BJ (cell line): ENCODE results near the gene PURA. TPM values are rescaled to one million over a fixed set of nuclear protein-coding genes. Genes with fewer than 3 reads are reported as not detected.
A peak's percentile ranks its signal among the peaks of the same experiment; 100 is the strongest.

Experiments
- CTCF ChIA-PET: fragments of 350-600 bp; formaldehyde crosslinking; extraction: SDS; loops from one replicate; lab custom pipeline; 2021; ENCODE audit warnings: antibody characterized with exemption, inconsistent platforms; lab: Yijun Ruan, JAX
- POLR2A ChIA-PET: fragments of 300-600 bp; sonication (Branson Sonifier 250); formaldehyde crosslinking; extraction: SDS; loops from one replicate; lab custom pipeline; 2021; ENCODE audit warnings: antibody characterized with exemption; lab: Charles Lee
- DNase-seq: peaks from one replicate; pipeline ENCODE4 v3.0.0-alpha.2; 2011; ENCODE audit warnings: low read depth
- H3K27me3 ChIP-seq: 2 replicates; pipeline ENCODE4 v1.6.0; 2011; ENCODE audit warnings: low read length; ENCODE audit not compliant: control insufficient read depth, insufficient read depth
- H3K36me3 ChIP-seq: 2 replicates; pipeline ENCODE4 v1.5.1; 2011; ENCODE audit warnings: low read length; ENCODE audit not compliant: control insufficient read depth, insufficient read depth
- H3K4me3 ChIP-seq: 2 replicates; pipeline ENCODE4 v1.5.1; 2011; ENCODE audit warnings: low read depth, mild to moderate bottlenecking, control low read depth, low read length
- polyA plus RNA-seq: library from polyadenylated mRNA; depleted of rRNA; stranded (reverse); fragments of >200 nt; gene quantifications from 2 replicates; pipeline ENCODE4 v1.2.3, GENCODE V29; 2011
- TF ChIP-seq, protein P1 (sequence below): IDR thresholded peaks from 2 replicates; pipeline ENCODE4 v1.5.1; 2011; ENCODE audit warnings: low read depth, mild to moderate bottlenecking, control low read depth, inconsistent platforms, low read length, moderate library complexity; ENCODE audit not compliant: insufficient read depth

The PURA gene
- polyA plus RNA-seq, 1 experiment: 5.2 TPM

DNA sequence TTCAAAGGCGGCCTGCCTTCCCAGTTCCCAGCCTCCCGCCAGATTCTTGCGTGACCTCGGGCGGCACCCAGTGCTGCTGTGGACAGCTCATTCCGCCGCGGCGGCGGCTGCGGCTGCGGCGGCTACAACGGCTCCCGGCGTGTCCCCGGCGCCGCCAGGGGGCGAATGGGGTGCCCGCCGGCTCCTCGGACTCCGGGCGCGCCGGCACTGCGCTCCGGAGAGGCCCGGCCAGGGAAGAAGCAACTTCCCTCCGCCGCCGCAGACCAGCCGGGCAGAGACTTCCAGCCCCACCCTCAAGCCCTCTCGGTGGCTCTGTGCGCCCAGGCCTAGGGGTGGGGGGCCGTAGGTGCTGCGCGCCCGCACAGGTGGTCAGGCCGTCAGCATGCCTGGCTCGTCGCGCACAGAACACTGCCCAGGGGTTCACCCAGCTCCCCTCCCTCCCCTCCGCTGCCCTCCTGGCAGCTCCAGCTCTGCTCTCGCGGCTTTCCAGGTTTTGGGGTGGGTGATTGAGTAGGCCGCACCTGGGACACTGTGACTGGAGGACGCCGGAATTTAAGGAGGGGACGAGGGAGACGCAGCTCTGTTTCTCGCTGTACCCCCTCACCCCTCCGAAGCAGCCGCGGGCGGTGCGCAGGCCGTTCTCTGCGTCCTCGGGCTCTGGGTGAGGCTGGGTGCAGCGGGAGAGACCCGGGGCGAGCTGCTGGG, 32.1 kb downstream of the PURA start:
- CTCF ChIA-PET: interaction anchor here (0.6 to 9.1 kb wide), 17 partner anchors 9 to 416 kb away, joined by 3 to 118 read pairs (median 5); partner anchors contain the start of gene PURA
- Histone ChIP-seq H3K4me3 (peak overlapping the region; percentile 28), H3K36me3 (no peaks in the 10 kb centered on the region; the same call in 1 of the 2 replicates), H3K27me3 (no peaks in the 10 kb centered on the region)
- POLR2A ChIA-PET: interaction anchor here (0.6 kb wide), 1 partner anchor 269 kb away, joined by 3 read pairs; no protein-coding TSS in a partner anchor
- TF ChIP-seq, protein P1, sequence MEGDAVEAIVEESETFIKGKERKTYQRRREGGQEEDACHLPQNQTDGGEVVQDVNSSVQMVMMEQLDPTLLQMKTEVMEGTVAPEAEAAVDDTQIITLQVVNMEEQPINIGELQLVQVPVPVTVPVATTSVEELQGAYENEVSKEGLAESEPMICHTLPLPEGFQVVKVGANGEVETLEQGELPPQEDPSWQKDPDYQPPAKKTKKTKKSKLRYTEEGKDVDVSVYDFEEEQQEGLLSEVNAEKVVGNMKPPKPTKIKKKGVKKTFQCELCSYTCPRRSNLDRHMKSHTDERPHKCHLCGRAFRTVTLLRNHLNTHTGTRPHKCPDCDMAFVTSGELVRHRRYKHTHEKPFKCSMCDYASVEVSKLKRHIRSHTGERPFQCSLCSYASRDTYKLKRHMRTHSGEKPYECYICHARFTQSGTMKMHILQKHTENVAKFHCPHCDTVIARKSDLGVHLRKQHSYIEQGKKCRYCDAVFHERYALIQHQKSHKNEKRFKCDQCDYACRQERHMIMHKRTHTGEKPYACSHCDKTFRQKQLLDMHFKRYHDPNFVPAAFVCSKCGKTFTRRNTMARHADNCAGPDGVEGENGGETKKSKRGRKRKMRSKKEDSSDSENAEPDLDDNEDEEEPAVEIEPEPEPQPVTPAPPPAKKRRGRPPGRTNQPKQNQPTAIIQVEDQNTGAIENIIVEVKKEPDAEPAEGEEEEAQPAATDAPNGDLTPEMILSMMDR: peak; percentile 39
- DNase-seq: no peak

DNA sequence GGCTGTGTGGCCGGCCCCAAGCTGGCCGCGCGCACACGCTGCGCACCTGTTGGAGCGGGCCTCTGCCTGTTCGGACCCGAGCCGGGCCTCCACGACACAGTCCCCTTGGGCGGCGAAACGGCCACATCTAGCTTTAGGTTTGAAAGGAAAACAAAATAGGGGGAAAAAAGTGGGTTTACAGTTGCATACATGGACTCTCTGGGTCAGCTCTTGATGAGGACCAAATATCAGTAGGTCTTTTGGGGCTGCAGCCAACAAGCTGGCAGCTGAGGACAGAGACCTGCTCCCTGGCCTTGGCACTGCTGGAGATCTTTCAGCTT, 32.6 kb downstream of the PURA start:
- ChIA-PET CTCF (interaction anchor here (1.0 to 9.1 kb wide), 10 partner anchors 9 to 92 kb away, joined by 3 to 118 read pairs (median 26); partner anchors contain the start of gene PURA), POLR2A (interaction anchor here (0.6 kb wide), 1 partner anchor 268 kb away, joined by 3 read pairs; no protein-coding TSS in a partner anchor)
- TF ChIP-seq, protein P1: no peak

DNA sequence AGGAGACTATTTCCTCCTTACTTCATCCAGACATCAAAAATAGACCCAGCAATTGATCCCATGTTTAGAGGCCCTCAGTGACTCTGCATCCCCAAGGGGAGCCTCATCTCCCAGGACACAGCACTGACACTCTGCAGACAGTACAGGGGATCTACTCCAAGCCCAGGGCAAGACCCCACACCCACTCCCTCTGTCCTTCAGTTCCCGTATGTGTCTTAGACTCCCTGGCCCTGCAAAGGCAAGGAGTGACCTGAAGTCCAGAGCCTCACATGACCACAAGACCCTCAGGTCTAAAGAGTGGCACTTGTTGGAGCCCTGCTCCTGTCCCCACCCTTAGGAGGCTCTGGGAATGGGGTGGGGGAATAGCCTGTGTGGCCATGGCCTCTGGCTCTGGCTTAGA, 33.6 kb downstream of the PURA start:
- H3K4me3 ChIP-seq: no peak overlapping the region
- no peaks in the 10 kb centered on the region; the same call in 1 of the 2 replicates for H3K36me3 ChIP-seq
- no peak for DNase-seq
- TF ChIP-seq, protein P1: no peak
- ChIA-PET CTCF (interaction anchor here (1.7 to 13.0 kb wide), 5 partner anchors 13 to 73 kb away, joined by 5 to 118 read pairs (median 53); partner anchors contain the start of gene PURA), POLR2A (no interaction called here)
- H3K27me3 ChIP-seq: no peaks in the 10 kb centered on the region

More for the DNA sequence above, 32.6 kb downstream of the PURA start:
- no peak for DNase-seq
- no peaks in the 10 kb centered on the region for H3K27me3 ChIP-seq
- no peak overlapping the region for H3K4me3 ChIP-seq
- no peaks in the 10 kb centered on the region; the same call in 1 of the 2 replicates for H3K36me3 ChIP-seq

DNA sequence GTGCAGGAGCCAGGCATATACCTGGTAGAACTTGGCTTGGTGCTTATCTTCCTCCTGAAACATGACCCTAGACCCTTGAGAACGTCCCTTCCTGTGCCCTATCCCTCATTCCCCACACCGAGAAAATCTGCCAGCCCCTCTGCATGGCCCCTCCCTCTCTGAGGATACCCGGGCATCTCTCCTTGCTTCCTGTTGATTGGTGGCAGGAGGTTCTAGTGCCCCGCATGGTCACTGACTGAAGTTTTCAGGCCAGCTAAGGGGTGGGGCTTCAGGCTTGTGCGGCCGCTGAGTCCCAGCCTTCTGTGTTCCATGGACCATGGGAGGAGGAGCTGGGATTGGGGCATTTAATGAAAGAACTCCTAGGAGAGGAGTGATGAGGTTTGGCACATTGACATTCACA, 34.6 kb downstream of the PURA start:
- TF ChIP-seq, protein P1: peak; percentile 18; the same call in 1 of the 2 replicates
- ChIA-PET CTCF (interaction anchor here (1.5 to 13.0 kb wide), 3 partner anchors 31 to 79 kb away, joined by 3 to 118 read pairs (median 106); partner anchors contain the start of gene PURA), POLR2A (no interaction called here)
- Histone ChIP-seq H3K27me3 (no peaks in the 10 kb centered on the region), H3K36me3 (no peaks in the 10 kb centered on the region; the same call in 1 of the 2 replicates), H3K4me3 (no peak overlapping the region)
- no peak for DNase-seq

DNA sequence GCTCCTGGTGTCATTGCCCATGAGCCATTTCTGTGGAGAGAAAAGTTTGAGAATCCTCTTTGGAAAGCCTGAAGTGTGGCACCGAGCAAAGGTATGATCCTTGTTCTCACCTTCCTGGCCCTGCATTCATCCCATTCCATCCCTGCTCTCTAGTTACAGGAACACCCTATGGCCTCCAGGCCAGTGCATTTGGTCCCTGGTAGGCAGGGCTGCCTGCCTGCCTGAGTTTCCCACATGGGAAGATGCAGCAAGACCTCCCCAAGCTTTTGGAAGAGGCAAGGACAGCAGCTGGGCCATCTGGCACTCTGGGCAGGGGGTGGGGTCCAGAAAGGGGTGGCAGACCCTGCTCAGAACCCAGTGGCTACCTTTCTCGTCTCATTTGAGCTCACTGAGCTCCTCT, 36.3 kb downstream of the PURA start:
- CTCF ChIA-PET: interaction anchor here (2.1 to 13.0 kb wide), 2 partner anchors 9 to 76 kb away, joined by 7 to 106 read pairs; no protein-coding TSS in a partner anchor
- Histone ChIP-seq H3K36me3 (no peaks in the 10 kb centered on the region; the same call in 1 of the 2 replicates), H3K27me3 (no peaks in the 10 kb centered on the region), H3K4me3 (no peak overlapping the region)
- DNase-seq: no peak
- TF ChIP-seq, protein P1: no peak
- POLR2A ChIA-PET: no interaction called here
